Measurements from ENCODE around the gene ATP6V0A1.

ATP6V0A1 gene

DNA sequence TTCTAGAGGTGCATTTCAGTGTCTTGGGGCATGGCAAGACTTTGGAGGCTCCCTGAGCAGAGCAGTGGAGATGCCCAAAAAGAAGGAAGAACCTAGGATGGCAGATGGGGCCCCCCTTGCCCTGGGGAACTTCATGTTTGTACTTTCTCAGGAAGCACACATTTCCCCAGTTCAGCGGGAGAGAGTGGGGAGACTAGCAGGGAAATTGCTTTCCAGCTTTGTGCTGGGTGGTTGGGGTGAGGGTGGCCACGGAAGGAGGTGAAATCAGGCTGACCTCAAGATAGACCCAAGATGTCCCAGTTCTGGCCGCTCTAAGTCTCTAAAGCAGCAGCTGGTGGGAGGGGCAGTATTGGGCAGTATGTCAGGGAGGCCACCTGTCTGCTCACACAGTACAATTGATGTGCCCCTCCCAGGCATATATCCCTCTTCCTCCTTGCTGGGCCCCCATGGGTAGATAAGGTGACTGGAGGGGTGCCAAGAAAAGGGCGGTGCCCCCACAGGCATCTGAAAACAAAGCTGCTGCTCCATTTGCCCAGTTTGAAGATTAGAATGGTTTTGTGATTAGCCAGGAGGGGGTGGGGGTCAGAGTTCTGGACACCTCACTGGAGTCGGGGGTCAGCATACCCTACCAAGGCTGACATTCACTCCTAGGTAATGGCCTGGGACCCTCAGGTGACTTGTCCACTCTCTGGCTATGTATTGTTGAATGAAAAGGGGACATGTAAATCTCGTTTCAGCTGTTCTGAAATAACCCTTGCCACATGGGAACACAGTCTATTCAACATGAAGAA is 60.3 kb downstream of the ATP6V0A1 start:
- DNase-seq (ENCODE audit: low read depth in 1 of 2, low spot score in 1 of 2) = no peak

DNA sequence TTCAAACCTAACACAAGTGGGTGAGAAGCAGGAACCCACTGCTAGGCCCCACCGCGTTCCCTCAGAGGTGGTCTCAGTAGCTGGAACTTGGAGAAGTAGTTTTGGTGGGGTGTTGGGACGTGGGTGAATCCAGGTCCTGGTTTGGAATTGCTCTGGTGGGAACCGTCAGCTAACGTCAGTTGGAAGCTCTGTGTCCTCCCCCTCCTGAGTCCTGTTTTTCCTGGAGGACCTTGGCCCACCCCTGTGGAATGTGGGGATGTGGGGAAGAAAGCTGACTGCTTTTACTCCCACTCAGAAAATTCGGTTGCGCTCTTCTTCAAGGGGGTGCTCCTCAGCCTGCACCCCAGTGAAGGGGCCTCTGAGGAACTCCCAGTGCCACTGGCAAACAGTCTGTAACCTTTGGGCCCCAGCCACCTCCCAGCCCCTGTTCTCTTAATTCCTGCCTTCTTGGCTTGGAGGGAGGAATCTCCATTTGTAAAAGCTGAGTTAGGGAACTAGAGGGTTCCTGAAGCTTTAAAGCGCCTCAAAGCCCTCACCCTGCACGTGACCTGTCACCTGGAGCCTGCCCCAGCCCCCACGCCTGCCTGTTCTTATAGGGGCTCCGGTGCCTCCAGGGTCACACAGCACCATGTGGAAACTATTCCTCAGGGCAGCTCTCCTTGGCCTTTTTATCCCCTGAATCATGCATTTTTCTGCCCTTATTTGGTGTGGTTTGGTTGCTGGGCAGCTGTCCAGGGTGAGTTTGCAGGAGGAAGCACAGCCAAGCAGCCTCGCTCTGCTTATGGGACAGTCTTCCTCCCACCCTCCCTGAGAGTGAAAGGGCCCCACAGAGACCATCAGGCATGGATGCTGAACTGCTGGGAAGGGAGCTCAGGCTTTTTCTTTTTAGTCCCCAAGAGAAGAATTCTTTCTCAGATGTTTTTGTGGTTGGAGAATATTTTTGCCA is 61.1 kb downstream of the ATP6V0A1 start:
- no peak for DNase-seq (ENCODE audit: low read depth in 1 of 2, low spot score in 1 of 2)

- DNase-seq (ENCODE audit: low read depth in 1 of 2, low spot score in 1 of 2) = no peak
These were observed 61.9 kb downstream of the ATP6V0A1 start for GRCh38 chr17:42520540-42520951.

- DNase-seq (ENCODE audit: low read depth in 1 of 2, low spot score in 1 of 2) = no peak
These were observed 62.4 kb downstream of the ATP6V0A1 start for GRCh38 chr17:42521036-42521435.

DNA sequence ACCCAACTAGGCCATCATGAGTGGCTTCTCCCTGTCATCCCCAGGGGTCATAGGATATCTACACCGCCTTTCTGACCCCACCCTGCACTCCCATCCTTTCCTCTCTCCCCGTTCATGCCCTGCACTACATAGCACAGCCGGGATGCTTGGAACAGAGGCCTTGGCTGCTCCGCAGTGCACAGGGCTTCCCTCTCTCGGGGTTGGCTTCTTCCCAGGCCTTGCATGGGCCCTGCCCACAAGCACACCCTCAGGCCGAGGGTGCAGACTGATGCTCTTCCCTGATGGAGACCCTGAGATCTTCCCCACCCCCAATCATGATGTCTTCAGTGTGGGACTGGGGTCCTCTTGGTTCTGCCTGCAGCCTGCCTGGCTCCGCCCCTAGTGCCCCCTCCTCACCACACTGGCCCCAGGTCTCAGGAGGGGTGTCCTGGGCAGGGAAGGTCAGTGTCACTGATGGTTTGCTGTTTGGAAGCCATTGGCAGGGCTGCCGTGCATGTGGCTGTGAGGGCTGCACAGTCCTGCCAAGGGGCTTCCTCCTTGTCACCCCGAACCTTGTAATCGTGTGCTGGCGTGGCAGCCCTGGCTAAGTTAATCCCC is 63.1 kb downstream of the ATP6V0A1 start:
- no peak for DNase-seq (ENCODE audit: low read depth in 1 of 2, low spot score in 1 of 2)

- no peak for DNase-seq (ENCODE audit: low read depth in 1 of 2, low spot score in 1 of 2)
These were observed 63.6 kb downstream of the ATP6V0A1 start for GRCh38 chr17:42522263-42522790.

DNA sequence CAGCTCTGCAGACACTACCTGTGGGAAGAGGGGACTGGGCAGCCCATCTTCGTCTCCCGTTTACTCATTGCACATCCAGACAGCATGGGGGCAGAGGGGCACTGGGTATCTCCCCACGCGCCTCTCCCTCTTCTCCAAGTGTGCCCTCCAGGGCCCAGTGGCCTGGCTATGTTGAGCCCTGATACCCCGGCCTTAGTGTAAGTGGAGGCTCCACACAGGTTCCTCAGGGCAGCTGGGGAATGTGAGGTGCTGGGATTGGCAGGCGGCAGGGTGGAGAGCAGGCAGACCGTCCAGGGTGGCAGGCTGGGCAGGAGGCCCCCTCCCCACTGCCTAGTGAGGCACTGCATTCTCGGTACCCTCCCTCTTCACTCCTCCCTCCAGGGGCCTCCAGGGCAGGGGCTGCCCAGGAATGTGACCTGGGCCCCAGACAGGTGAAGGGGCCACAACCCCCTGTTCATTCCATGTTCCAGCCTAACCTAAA is 64.2 kb downstream of the ATP6V0A1 start:
- DNase-seq (ENCODE audit: low read depth in 1 of 2, low spot score in 1 of 2) = no peak

GRCh38 chr17:42525221-42525620 is 66.5 kb downstream of the ATP6V0A1 start:
- DNase-seq (ENCODE audit: low read depth in 1 of 2, low spot score in 1 of 2) = no peak

GRCh38 chr17:42526031-42526444 is 67.4 kb downstream of the ATP6V0A1 start:
- DNase-seq (ENCODE audit: low read depth in 1 of 2, low spot score in 1 of 2) = no peak

DNA sequence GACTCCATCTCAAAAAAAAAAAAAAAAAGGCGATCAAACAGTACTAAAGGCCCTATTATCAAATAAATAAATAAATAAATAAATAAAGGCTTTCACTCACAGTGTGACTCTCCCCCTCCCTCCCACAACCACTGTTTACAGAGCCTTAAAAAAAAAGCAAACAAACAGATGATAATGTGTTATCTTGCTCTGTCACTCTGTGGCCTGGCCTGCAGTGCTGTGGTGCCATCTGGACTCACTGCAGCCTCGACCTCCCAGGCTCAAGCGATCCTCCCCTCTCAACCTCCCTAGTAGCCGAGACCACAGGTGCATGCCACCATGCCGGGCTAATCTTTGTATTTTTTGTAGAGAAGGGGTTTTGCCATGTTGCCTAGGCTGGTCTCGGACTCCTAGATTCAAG is 69.3 kb downstream of the ATP6V0A1 start:
- DNase-seq (ENCODE audit: low read depth in 1 of 2, low spot score in 1 of 2) = no peak

DNA sequence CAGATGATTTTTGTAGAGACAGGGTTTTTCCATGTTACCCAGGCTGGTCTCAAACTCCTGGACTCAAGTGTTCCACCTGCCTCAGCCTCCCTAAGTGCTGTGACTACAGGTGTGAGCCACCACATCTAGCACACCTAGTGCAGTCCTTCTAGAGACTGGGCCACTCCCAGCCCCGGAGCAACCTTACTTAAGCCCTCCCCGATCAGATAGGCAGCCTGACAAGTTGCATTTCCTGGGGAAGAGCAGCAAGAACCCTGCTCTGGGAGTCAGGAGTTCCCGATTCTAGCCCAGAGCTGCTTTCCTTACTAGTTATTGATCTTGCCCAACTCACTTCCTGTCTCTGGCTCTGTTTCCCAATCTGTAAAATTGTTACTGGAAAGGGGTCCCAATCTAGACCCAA is 70.4 kb downstream of the ATP6V0A1 start:
- no peak for DNase-seq (ENCODE audit: low read depth in 1 of 2, low spot score in 1 of 2)

- no peak for DNase-seq (ENCODE audit: low read depth in 1 of 2, low spot score in 1 of 2)
These were observed 72.3 kb downstream of the ATP6V0A1 start for GRCh38 chr17:42530952-42531454.

- peak in 1 of 2 donors; percentile 37 for DNase-seq (ENCODE audit: low read depth in 1 of 2, low spot score in 1 of 2)
These were observed 73.0 kb downstream of the ATP6V0A1 start for GRCh38 chr17:42531455-42532354.

DNA sequence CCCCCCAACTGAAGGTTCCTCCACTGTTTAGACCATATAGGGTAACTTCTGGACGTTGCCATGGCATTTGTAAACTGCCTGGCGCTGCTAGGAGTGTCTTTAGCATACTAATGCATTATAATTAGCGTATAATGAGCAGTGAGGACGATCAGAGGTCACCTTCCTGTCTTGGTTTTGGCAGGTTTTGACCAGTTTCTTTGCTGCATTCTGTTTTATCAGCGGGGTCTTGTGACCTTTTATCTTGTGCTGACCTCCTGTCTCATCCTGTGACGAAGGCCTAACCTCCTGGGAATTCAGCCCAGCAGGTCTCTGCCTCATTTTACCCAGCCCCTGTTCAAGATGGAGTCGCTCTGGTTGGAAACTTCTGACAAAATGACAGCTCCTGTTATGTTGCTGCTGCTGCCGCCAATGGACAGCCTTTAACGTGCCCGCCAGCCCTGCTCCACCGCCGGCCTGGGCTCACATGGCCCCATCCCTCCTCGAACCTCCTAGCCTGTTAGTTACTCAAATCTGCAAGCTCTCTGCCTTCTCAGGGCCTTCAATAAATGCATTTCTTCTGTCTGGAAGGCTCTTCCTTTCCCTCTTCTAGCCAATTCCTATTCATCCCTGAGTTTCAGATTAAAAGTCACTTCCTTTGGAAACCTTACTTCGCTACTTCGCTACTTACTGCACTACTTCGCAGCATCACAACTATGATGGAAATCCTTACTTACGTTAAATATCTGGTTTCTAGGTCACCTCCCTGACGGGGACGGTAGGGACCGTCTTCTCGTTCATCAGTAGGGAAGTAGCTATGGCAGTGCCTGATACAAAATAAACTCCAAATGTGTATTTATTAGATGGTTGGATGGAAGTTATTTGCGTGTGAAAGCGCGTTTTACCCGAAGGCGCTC is 76.7 kb downstream of the ATP6V0A1 start:
- no peak for DNase-seq (ENCODE audit: low read depth in 1 of 2, low spot score in 1 of 2)

DNA sequence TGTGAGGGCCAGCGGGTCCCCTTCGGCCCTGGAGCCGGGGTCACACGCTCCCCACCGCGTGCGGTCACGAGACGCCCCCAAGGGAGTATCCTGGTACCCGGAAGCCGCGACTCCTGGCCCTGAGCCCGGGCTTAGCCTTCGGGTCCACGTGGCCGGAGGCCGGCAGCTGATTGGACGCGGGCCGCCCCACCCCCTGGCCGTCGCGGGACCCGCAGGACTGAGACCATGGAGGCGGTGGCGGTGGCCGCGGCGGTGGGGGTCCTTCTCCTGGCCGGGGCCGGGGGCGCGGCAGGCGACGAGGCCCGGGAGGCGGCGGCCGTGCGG is 77.3 kb downstream of the ATP6V0A1 start, which contains the start of gene NAGLU:
Gene NAGLU, plus strand, starts transcription at position 194 of the 324 bp plus-strand sequence. Its CDS starts 32 bp downstream, at position 226.
- peak; percentile 69 to 75 for DNase-seq (ENCODE audit: low read depth in 1 of 2, low spot score in 1 of 2)

DNA sequence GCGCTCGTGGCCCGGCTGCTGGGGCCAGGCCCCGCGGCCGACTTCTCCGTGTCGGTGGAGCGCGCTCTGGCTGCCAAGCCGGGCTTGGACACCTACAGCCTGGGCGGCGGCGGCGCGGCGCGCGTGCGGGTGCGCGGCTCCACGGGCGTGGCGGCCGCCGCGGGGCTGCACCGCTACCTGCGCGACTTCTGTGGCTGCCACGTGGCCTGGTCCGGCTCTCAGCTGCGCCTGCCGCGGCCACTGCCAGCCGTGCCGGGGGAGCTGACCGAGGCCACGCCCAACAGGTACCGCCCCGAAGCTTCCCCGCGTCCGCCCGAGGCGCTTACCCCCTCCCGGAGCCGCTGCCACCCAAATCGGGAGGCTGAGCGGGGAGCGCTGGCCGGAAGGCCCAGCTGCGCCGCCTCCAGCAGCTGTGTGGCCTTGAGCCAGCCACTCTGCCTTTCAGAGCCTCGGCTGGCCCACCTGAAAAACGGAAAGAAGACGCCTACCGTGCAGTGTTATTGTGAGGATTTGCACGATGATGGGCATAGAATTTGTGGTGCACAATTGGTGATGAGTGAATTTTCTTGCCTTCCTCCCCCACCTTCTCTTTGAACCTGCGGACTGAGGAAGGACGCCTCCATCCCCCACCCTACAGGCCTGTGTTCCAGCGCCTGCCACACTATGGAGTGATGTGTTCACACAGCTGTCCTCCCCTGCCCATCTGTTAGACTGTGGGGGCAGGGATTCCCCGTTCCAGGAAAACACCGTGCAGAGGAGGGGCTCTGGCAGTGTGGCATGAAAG is 77.9 kb downstream of the ATP6V0A1 start:
- DNase-seq (ENCODE audit: low read depth in 1 of 2, low spot score in 1 of 2) = peak; percentile 31 to 54

- DNase-seq (ENCODE audit: low read depth in 1 of 2, low spot score in 1 of 2) = no peak
These were observed 78.6 kb downstream of the ATP6V0A1 start for GRCh38 chr17:42537156-42537805.

All from stimulated activated CD4-positive, alpha-beta T cell treated with anti-CD3 and anti-CD28 coated beads, Interleukin-15, amount 100 ng/mL, for 1 hour (primary cell).